ENCODE measurements around the gene ANKRD63.

ANKRD63 gene

GRCh38 chr15:40257656-40258450 is 25.0 kb downstream of the ANKRD63 start:
- DNase-seq (ENCODE audit: low read depth): no peak

DNA sequence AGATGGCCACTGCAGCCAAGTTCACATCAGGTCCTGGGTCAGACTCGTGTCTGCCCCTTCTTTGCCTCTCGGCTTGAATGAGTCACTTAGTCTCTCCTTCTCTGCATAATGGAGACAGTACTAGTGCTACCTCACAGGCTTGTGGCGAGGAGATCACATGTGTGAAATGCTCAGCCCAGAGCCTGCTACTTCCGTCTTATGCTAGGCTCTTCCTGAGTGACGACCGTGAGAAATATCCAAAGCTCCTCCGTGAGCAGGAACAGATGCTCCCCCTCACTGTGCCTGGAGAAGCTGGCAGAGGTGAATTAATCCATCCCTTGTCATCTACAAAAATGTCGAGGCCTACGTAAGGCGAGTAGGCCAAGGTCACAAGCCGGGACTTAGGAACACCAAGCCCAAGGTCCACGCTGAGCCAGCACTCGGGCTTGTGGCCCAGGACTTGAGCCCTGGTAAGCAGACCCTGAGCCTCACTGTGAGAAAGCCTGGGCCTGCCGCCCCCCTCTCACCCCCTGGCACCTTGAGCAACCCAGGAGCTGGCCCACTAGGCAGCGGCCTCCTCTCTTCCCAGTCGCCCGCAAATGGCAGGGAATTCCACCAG is 26.1 kb downstream of the ANKRD63 start:
- DNase-seq (ENCODE audit: low read depth): no peak

- DNase-seq (ENCODE audit: low read depth): no peak
Observed at GRCh38 chr15:40255033-40255432, 27.8 kb downstream of the ANKRD63 start.

GRCh38 chr15:40254452-40254851 is 28.4 kb downstream of the ANKRD63 start:
- no peak for DNase-seq (ENCODE audit: low read depth)

GRCh38 chr15:40253167-40253790 is 29.6 kb downstream of the ANKRD63 start:
- DNase-seq (ENCODE audit: low read depth): no peak

- no peak for DNase-seq (ENCODE audit: low read depth)
Observed at GRCh38 chr15:40252438-40253166, 30.3 kb downstream of the ANKRD63 start.

DNA sequence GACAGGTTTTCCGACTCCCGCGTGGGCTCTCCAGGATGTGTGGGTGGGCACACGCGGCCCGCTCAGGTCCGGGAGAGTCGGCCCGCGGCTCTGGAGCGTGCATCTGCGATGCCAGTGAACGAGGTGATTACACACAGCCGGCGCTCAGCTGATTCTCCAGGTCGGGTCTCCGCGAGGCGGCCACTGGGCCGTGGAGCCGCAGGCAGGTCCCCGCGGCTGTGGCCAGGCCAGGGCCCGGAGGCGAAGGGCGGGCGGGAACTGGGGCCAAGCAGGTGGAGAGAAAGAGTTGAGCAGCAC is 30.8 kb downstream of the ANKRD63 start:
- DNase-seq (ENCODE audit: low read depth): no peak

- DNase-seq (ENCODE audit: low read depth): no peak
Observed at GRCh38 chr15:40251486-40252140, 31.3 kb downstream of the ANKRD63 start.

DNA sequence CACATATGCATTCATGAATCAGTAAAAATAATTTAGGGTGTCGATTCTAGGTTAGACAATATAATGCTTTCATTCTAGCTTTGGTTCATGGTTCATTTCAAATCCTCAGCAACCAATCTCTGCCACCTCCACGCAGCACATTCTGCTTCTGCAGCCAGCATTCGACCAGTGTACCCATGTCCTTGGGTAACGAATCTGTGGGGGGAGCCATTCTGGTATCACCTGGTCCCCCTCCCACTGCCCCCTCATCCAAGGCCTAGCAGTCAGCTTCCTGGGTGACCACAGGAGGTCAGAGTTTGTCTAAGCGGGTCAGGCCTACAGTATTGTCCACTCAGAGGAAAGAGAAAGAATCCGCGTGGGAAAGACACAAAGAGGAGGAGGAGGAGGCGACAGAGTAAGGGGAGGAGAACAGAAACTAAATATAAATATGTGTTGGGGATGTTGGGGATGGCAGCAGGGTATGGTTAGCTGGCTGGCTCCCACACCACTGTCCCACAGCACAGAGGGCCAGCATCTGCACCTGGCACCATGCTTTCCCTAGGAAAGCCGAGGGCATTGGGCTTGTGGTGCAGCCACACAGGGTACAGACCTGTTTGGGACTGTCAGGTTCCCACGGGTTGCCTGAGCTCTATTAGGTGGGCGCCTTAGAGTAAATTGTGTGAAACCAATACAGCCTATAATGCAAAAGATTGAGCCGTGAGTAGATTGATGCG is 31.9 kb downstream of the ANKRD63 start:
- DNase-seq (ENCODE audit: low read depth): no peak

DNA sequence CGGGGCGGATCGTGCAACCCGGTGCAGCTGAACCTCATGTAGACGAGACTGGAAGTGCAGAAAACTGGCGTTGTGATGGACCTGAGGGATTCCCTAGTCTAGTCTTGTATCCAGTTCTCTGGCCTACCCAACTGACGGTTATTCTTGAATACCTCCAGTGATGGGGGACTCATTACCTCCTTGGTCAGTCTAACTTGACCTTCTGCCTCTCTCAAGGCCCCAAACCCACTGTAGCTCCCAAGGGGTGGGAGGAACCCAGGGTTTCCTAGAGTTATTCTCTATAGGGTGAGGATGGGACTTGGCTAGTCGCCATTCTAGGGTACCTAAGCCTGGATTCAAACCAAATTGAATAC is 32.6 kb downstream of the ANKRD63 start:
- DNase-seq (ENCODE audit: low read depth): no peak

- no peak for DNase-seq (ENCODE audit: low read depth)
Observed at GRCh38 chr15:40249477-40250303, 33.2 kb downstream of the ANKRD63 start.

GRCh38 chr15:40248006-40248783 is 34.7 kb downstream of the ANKRD63 start:
- no peak for DNase-seq (ENCODE audit: low read depth)

DNA sequence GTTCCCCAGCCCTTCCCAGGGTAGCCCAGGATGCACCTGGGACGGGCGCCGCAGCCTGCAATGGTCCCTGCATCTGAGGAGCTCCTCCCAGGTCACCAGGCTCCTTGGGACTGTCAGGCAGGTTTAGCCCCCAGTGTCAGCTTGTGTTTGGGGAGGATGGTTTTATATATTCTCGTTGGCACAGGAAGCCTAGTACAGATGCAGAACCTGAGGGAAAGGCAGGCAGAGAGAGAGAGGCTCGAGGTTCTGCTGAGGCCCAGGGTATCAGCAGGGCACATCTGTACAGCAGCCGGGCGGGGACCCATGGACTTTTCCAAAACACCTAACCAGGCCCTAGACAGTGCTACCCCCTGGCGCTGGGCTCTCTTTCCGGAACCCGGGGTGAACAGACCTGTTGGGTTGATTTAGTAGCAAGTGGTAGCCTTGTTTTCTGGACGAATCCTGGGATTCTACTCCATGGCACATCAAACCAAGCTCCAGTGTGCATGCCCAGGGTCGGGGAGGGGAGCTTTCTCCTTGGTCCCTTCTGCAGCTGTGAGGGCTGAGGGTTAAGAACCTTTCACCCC is 35.4 kb downstream of the ANKRD63 start:
- no peak for DNase-seq (ENCODE audit: low read depth)

- no peak for DNase-seq (ENCODE audit: low read depth)
Observed at GRCh38 chr15:40246496-40247280, 36.2 kb downstream of the ANKRD63 start.

DNA sequence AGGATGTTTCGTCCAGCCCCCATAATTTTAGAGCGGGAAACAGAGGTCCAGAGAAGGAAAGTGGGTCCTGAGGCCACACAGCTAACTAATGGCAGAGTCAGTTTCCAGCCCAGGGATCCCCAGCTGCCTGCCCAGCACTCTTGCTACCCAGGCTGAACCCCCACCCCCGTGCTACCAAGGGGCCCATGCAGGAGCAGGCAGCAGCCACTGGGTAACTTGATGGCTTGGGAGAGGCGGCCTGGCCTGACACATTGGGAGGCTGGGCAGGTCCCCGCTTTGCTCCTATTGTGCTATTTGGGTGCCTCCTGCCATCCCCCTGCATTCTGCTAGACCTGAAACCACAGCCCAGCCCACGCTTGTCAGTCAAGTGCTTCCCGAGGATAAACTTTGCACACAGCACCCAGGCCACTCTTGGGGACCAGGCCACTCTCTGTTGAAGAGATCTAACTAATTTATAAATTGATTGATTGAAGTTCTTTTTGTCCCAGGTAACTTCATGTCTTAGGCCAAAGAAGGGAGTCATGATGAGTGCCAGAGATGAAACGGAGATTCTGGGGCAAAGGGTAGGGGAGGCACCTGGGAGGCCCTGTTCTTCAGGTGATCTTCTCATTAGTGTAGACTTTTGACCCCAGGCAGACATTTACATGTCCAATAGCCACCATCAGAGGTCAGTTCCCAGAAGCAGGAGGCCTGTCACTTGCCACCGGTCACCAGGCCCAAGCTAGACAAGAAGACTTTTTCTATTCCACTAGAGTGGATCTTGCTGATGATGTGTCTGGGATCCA is 37.0 kb downstream of the ANKRD63 start:
- no peak for DNase-seq (ENCODE audit: low read depth)

- DNase-seq (ENCODE audit: low read depth): no peak
Observed at GRCh38 chr15:40244961-40245523, 37.8 kb downstream of the ANKRD63 start.

DNA sequence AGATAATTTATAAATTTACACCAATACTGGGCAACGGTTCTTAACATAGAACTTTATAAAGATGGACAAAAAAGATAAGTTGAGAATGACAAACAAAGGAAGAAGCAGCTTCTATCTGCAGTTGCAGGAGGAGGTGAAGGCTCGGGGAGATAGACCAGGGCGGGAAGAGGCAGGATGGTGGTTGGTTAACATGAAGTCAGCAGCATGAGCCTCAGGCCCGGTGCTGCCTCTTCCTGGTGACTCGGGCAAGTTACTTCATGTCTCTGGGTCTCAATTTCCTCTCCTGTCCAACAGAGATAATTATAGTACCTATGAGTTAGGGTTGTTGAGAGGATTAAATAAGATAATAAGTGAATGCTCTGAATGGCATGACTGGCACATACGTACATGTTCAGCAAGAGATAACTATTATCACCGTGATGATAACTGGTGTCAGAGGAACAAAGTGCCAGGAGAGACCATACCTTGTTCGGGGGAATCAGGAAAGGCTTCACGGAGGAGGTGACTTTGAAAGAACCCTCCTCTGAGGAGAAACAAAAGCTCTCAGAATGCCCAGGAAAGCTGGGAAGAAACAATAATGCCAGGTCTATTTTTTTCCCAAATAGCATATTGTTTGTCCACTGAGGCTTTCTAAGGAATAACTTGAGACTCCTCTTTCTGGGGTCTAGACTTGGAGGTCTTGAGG is 39.6 kb downstream of the ANKRD63 start:
- no peak for DNase-seq (ENCODE audit: low read depth)
